Measurements from ENCODE around the gene TPP1. TPM values are rescaled to one million over a fixed set of nuclear protein-coding genes. Genes with fewer than 3 reads are reported as not detected.

TPP1 gene
- total and polyA plus RNA-seq, 2 of the 13 experiments (the other 11 are each of a cell fraction or from before 2014, with no cell fraction given): 13.9 to 74.6 TPM

DNA sequence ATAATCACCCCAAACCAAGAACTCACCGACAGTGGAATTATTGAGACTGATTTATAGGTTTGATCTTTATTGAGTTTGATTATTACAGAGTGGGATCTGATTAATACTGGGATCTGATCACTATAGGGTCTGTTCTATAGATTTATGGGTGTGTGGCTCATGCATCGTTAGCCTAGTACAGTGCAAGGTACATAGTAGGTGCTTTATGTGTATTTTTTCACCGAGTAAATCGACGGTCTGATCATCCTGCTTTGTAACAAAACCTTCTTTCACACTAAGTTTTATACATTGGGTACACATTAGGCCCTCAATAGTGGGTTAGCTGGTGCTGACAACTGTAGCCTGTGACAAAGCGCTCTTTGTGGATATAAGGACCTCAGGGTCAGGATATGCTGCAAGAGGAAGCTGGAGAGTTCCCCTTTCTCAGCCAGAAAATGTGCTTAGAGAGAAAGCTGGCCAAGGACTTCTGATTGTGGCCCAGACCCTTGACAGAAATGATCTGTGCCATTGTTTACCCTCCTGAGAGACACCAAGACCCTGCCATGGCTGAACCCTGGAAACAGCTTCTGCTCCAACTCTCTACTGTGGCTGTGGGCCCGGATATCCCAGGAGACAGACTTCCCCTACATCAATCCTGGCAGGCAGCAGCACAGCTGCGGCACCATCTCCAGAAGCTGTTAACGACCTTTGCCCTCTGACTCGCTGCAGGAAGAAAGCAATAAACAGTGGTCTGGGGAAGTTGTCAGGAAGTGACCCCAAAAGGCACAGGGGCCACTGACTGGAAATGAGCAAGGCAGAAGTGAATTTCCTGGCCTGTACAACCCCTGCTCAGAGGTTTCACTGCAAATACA is 16.1 kb upstream of the TPP1 start:
- Histone ChIP-seq H3K4me3 (replicated peaks in 1 of 3; ENCODE audit: insufficient read depth in 1 of 3, low read depth in 2 of 3, low read length in 3 of 3) (peak overlapping the region in 1 of 3 experiments; percentile 44; a peak in 2 of 6 replicates), H3K27me3 (ENCODE audit: control insufficient read depth in 1 of 2, insufficient read depth in 2 of 2, low read length in 2 of 2) (peaks cover 7 to 52% of the 10 kb centered on the region in 2 experiments; a peak in 3 of 5 replicates), H3K9ac (ENCODE audit: insufficient read depth, low read depth, low read length) (no peak overlapping the region), H3K36me3 (replicated peaks in 1 of 2; ENCODE audit: control insufficient read depth in 1 of 2, insufficient read depth in 2 of 2, low read length in 2 of 2) (no peaks in the 10 kb centered on the region), H3K9me3 (ENCODE audit: low read length) (no peaks in the 10 kb centered on the region), H3K79me2 (ENCODE audit: insufficient read depth, low read length) (no peaks in the 10 kb centered on the region), H3K4me1 (ENCODE audit: insufficient read depth, low read length) (peaks cover 50% of the 10 kb centered on the region), H2AFZ (ENCODE audit: low read length) (peak overlapping the region; percentile 64), H4K20me1 (ENCODE audit: insufficient read depth, low read length) (no peaks in the 10 kb centered on the region), H3K4me2 (ENCODE audit: low read depth, low read length) (peak overlapping the region; percentile 75), H3K27ac (ENCODE audit: extremely low read length, insufficient read depth, low read length) (peak overlapping the region; percentile 45)
- DNase-seq (ENCODE audit: low spot score) (peak; percentile 40), ATAC-seq (peak; percentile 56), FAIRE-seq (peak; percentile 53)
- ChIA-PET POLR2A (interaction anchor here (1.0 to 1.6 kb wide), 5 partner anchors 10 to 48 kb away, joined by 4 to 12 read pairs (median 5); partner anchors contain the start of genes MRPL17, TAF10 and TPP1), CTCF (ENCODE audit: low intra/inter-chr PET ratio, low total read pairs) (no interaction called here)
- WGBS (ENCODE audit: low lambda C conversion rate): 12% methylated on average over 9 of the region's 10 CpGs
- in situ Hi-C loops (cut with HindIII; ENCODE audit: extremely low pct_ligation_motif_present, low pct_unique_long_range_greater_than_20kb) (no loop called here), intact Hi-C loops (cut with micrococcal nuclease; ENCODE audit: unreplicated experiment) (no loop called here)
- no TSS peak for BruUV-seq (replicated peaks)
- TF ChIP-seq RARA (CRISPR knock-in tag; IDR thresholded peaks at IDR 0.05) (peak; percentile 56), YEATS2 (CRISPR knock-in tag; IDR thresholded peaks at IDR 0.05; ENCODE audit: borderline replicate concordance) (no peak), FOXO1 (CRISPR knock-in tag; IDR thresholded peaks at IDR 0.05) (peak; percentile 37; the same call in 1 of the 2 replicates), ISX (CRISPR knock-in tag; conservative IDR thresholded peaks at IDR 0.05) (no peak), RFX5 (IDR thresholded peaks at IDR 0.05; ENCODE audit: low read depth, low read length) (no peak), GPN1 (CRISPR knock-in tag; IDR thresholded peaks at IDR 0.05; ENCODE audit: borderline replicate concordance) (no peak), ZNF446 (CRISPR knock-in tag; IDR thresholded peaks at IDR 0.05) (no peak), MED13 (CRISPR knock-in tag; IDR thresholded peaks at IDR 0.05) (no peak), NFE2 (CRISPR knock-in tag; IDR thresholded peaks at IDR 0.05) (no peak), HHEX (CRISPR knock-in tag; IDR thresholded peaks at IDR 0.05) (no peak), RFXAP (CRISPR knock-in tag; IDR thresholded peaks at IDR 0.05; ENCODE audit: borderline replicate concordance) (no peak), FOXP1 (IDR thresholded peaks at IDR 0.05) (no peak), FOXP1 (CRISPR knock-in tag; IDR thresholded peaks at IDR 0.05) (peak; percentile 40; the same call in 1 of the 2 replicates), ZNF614 (CRISPR knock-in tag; IDR thresholded peaks at IDR 0.05; ENCODE audit: borderline replicate concordance) (peak; percentile 68; the same call in 1 of the 2 replicates), ZNF225 (CRISPR knock-in tag; IDR thresholded peaks at IDR 0.05) (no peak)
- TF ChIP-seq, protein P1, sequence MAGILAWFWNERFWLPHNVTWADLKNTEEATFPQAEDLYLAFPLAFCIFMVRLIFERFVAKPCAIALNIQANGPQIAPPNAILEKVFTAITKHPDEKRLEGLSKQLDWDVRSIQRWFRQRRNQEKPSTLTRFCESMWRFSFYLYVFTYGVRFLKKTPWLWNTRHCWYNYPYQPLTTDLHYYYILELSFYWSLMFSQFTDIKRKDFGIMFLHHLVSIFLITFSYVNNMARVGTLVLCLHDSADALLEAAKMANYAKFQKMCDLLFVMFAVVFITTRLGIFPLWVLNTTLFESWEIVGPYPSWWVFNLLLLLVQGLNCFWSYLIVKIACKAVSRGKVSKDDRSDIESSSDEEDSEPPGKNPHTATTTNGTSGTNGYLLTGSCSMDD (CRISPR knock-in tag; IDR thresholded peaks at IDR 0.05): no peak
- TF ChIP-seq, protein P2, sequence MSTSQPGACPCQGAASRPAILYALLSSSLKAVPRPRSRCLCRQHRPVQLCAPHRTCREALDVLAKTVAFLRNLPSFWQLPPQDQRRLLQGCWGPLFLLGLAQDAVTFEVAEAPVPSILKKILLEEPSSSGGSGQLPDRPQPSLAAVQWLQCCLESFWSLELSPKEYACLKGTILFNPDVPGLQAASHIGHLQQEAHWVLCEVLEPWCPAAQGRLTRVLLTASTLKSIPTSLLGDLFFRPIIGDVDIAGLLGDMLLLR (CRISPR knock-in tag; IDR thresholded peaks at IDR 0.05): no peak
- TF ChIP-seq, protein P3, sequence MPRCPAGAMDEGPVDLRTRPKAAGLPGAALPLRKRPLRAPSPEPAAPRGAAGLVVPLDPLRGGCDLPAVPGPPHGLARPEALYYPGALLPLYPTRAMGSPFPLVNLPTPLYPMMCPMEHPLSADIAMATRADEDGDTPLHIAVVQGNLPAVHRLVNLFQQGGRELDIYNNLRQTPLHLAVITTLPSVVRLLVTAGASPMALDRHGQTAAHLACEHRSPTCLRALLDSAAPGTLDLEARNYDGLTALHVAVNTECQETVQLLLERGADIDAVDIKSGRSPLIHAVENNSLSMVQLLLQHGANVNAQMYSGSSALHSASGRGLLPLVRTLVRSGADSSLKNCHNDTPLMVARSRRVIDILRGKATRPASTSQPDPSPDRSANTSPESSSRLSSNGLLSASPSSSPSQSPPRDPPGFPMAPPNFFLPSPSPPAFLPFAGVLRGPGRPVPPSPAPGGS (CRISPR knock-in tag; IDR thresholded peaks at IDR 0.05): no peak
- TF ChIP-seq, protein P4, sequence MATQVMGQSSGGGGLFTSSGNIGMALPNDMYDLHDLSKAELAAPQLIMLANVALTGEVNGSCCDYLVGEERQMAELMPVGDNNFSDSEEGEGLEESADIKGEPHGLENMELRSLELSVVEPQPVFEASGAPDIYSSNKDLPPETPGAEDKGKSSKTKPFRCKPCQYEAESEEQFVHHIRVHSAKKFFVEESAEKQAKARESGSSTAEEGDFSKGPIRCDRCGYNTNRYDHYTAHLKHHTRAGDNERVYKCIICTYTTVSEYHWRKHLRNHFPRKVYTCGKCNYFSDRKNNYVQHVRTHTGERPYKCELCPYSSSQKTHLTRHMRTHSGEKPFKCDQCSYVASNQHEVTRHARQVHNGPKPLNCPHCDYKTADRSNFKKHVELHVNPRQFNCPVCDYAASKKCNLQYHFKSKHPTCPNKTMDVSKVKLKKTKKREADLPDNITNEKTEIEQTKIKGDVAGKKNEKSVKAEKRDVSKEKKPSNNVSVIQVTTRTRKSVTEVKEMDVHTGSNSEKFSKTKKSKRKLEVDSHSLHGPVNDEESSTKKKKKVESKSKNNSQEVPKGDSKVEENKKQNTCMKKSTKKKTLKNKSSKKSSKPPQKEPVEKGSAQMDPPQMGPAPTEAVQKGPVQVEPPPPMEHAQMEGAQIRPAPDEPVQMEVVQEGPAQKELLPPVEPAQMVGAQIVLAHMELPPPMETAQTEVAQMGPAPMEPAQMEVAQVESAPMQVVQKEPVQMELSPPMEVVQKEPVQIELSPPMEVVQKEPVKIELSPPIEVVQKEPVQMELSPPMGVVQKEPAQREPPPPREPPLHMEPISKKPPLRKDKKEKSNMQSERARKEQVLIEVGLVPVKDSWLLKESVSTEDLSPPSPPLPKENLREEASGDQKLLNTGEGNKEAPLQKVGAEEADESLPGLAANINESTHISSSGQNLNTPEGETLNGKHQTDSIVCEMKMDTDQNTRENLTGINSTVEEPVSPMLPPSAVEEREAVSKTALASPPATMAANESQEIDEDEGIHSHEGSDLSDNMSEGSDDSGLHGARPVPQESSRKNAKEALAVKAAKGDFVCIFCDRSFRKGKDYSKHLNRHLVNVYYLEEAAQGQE (IDR thresholded peaks at IDR 0.05; ENCODE audit: borderline replicate concordance in 1 of 2, low read depth in 1 of 2, low read length in 2 of 2): no peak

All from HepG2 (cell line).